K562 (cell line): ENCODE results near the gene FAM174C. TPM values are rescaled to one million over a fixed set of nuclear protein-coding genes. Genes with fewer than 3 reads are reported as not detected.

Experiments used
- ATAC-seq: fragments of 200-7000 bp; cut with Tn5 transposase; 3 replicates; pipeline ENCODE4 v1.9.1; 2020; ENCODE audit warnings: moderate library complexity
- BruUV-seq: library from RNA; stranded (reverse); fragments of 400-500 nt; replicated peaks from 2 replicates; lab custom pipeline; 2021; lab: Mats Ljungman, UMichigan
- CTCF ChIA-PET: fragments of 300-600 bp; formaldehyde crosslinking; extraction: SDS; loops from one replicate; lab custom pipeline; 2021; ENCODE audit warnings: low intra/inter-chr PET ratio; lab: Yijun Ruan, JAX
- POLR2A ChIA-PET: fragments of 300-600, 350-650 bp; sonication (Branson Sonifier 250); formaldehyde crosslinking; extraction: SDS; loops from one replicate; lab custom pipeline; 2021; ENCODE audit warnings: antibody characterized with exemption, inconsistent platforms; lab: Yijun Ruan, JAX
- DNase-seq, 4 experiments: peaks; one replicate each; pipeline versions ENCODE4 v3.0.0 to v3.0.0-alpha.2; 2011 to 2018; ENCODE audit warnings: low spot score in 3 of 4, mixed read lengths in 3 of 4; ENCODE audit errors: extremely low read depth in 1 of 4
- FAIRE-seq: peaks from 2 replicates; lab custom pipeline; 2011; peaks lifted over from hg19 to GRCh38; lab: Jason Lieb, UNC
- H2AFZ ChIP-seq: 2 replicates; pipeline ENCODE4 v1.6.0; 2011; ENCODE audit warnings: low read depth, low read length, control low read depth, inconsistent platforms
- H3K27ac ChIP-seq: fragments of 200-600 bp; 3 replicates; pipeline ENCODE4 v1.8.0; 2011; ENCODE audit warnings: low read depth, mild to moderate bottlenecking, control low read depth, inconsistent platforms, low read length, moderate library complexity, mixed read lengths; ENCODE audit errors: extremely low read depth
- H3K27me3 ChIP-seq, 2 experiments: fragments of 300-600 bp in 1 of 2; 2 replicates in 1 of 2; 3 replicates in 1 of 2; pipeline versions ENCODE4 v1.6.0 to v1.8.0; 2011; ENCODE audit warnings: inconsistent platforms in 2 of 2, low read length in 2 of 2, mild to moderate bottlenecking in 1 of 2, mixed read lengths in 1 of 2, moderate library complexity in 1 of 2; ENCODE audit not compliant: control insufficient read depth in 2 of 2, insufficient read depth in 2 of 2
- H3K36me3 ChIP-seq: fragments of 300-600 bp; 3 replicates; pipeline ENCODE4 v1.8.0; 2011; ENCODE audit warnings: mild to moderate bottlenecking, low read length, inconsistent platforms; ENCODE audit not compliant: control insufficient read depth, insufficient read depth
- H3K4me1 ChIP-seq, 2 experiments: fragments of 200-600 bp in 1 of 2; replicated peaks in 1 of 2; 2 replicates in 1 of 2; 3 replicates in 1 of 2; pipeline versions ENCODE4 v1.5.1 to v1.8.0; 2011; ENCODE audit warnings: inconsistent platforms in 2 of 2, low read length in 2 of 2, mild to moderate bottlenecking in 1 of 2, mixed read lengths in 1 of 2, moderate library complexity in 1 of 2; ENCODE audit not compliant: control insufficient read depth in 2 of 2, insufficient read depth in 2 of 2
- H3K4me2 ChIP-seq: 2 replicates; pipeline ENCODE4 v1.6.1; 2011; ENCODE audit warnings: low read length, control low read depth, inconsistent platforms, mixed read lengths; ENCODE audit not compliant: insufficient read depth
- H3K4me3 ChIP-seq: fragments of 200-600 bp; sonication (generic), shearing (Covaris generic); 2 replicates; pipeline ENCODE4 v1.5.1; 2016; ENCODE audit warnings: control low read depth, inconsistent platforms
- H3K79me2 ChIP-seq: fragments of 200-600 bp; 3 replicates; pipeline ENCODE4 v1.8.0; 2011; ENCODE audit warnings: low read length, inconsistent platforms; ENCODE audit not compliant: control insufficient read depth, insufficient read depth
- H3K9ac ChIP-seq, 2 experiments: 2 replicates each; pipeline versions ENCODE4 v1.6.0 to v1.6.1; 2011; ENCODE audit warnings: low read depth in 2 of 2, low read length in 2 of 2, control low read depth in 1 of 2, inconsistent platforms in 1 of 2, mild to moderate bottlenecking in 1 of 2, mixed read lengths in 1 of 2; ENCODE audit not compliant: insufficient read depth in 1 of 2
- H3K9me1 ChIP-seq: one replicate; pipeline ENCODE4 v1.6.0; 2011; ENCODE audit warnings: inconsistent platforms, mild to moderate bottlenecking, low read length, moderate library complexity; ENCODE audit not compliant: control insufficient read depth, insufficient read depth
- H3K9me3 ChIP-seq: replicated peaks from 2 replicates; pipeline ENCODE4 v1.5.1; 2011; ENCODE audit warnings: low read depth, low read length, inconsistent platforms; ENCODE audit not compliant: control insufficient read depth, insufficient read depth
- H4K20me1 ChIP-seq: replicated peaks from 2 replicates; pipeline ENCODE4 v1.6.1; 2011; ENCODE audit warnings: low read length, inconsistent platforms, mixed read lengths; ENCODE audit not compliant: control insufficient read depth, insufficient read depth
- CREB5 ChIP-seq: fragments of 250-450 bp; sonication (Bioruptor Pico); IDR thresholded peaks from 2 replicates; pipeline ENCODE4 v1.5.0; 2020; ENCODE audit warnings: mild to moderate bottlenecking
- MCM2 ChIP-seq: fragments of 450-650 bp; IDR thresholded peaks from 2 replicates; pipeline ENCODE4 v1.6.1; 2017; ENCODE audit warnings: low read depth, mild to moderate bottlenecking
- MYC ChIP-seq, 2 experiments: fragments of 250-450 bp in 1 of 2; sonication (Bioruptor Pico) in 1 of 2; IDR thresholded peaks; 2 replicates each; pipeline versions ENCODE4 v1.5.1 to v1.6.1; 2012 to 2021; ENCODE audit warnings: low read depth in 2 of 2, borderline replicate concordance in 1 of 2, improper control_type of control experiment in 1 of 2, low read length in 1 of 2, mild to moderate bottlenecking in 1 of 2, moderate library complexity in 1 of 2
- POLR2G ChIP-seq: fragments of 200-400 bp; formaldehyde crosslinking; IDR thresholded peaks from 2 replicates; pipeline ENCODE4 v1.6.1; 2017; ENCODE audit warnings: low read depth, mild to moderate bottlenecking, antibody characterized with exemption, low read length, moderate library complexity
- STAG1 ChIP-seq: sonication (generic); formaldehyde crosslinking; IDR thresholded peaks from 2 replicates; pipeline ENCODE4 v1.5.0; 2020; ENCODE audit warnings: missing genetic modification reagents, borderline replicate concordance
- ZNF740 ChIP-seq, 3 experiments: fragments of 200-800 bp in 1 of 3; sonication (Bioruptor generic) in 1 of 3; sonication (generic) in 1 of 3; formaldehyde crosslinking in 1 of 3; IDR thresholded peaks; 2 replicates each; pipeline versions ENCODE4 v1.6.1 to v1.8.0; 2016 to 2022; ENCODE audit warnings: mild to moderate bottlenecking in 2 of 3, missing compliant biosample characterization in 2 of 3, missing genetic modification characterization in 2 of 3, missing genetic modification reagents in 1 of 3
- WGBS: fragments of 100-300 bp; shearing (Covaris generic); methylation state at CpG from one replicate; pipeline ENCODE4 v1.1.6; 2016; ENCODE audit warnings: low coverage, mixed read lengths; ENCODE audit not compliant: insufficient coverage; ENCODE audit errors: missing lambda C conversion rate; 5-methylcytosine and 5-hydroxymethylcytosine counted together
- in situ Hi-C: fragments of 300-500 bp; cut with MboI; formaldehyde crosslinking; loops from 4 replicates; pipeline ENCODE4 v1.15.0; 2018; ENCODE audit warnings: inconsistent platforms, mixed read lengths
- intact Hi-C: fragments of 100-400 bp; cut with micrococcal nuclease; formaldehyde crosslinking; loops from 2 replicates; pipeline ENCODE4 v1.14.2; 2022
- polyA plus RNA-seq, 8 experiments: library from polyadenylated mRNA; depleted of rRNA in 4 of 8; stranded (reverse) in 5 of 8; unstranded in 3 of 8; fragments of >200 nt; fragmentation: Nextera tagmentation in 2 of 8; fragmentation: Illumina TruSeq in 1 of 8; extraction: Ambion mirVana in 2 of 8; extraction: Trizol in 1 of 8; gene quantifications; 2 replicates each; pipeline versions ENCODE4 v1.2.1 to v1.2.3, GENCODE V29; 2011 to 2014; ENCODE audit warnings: inconsistent platforms in 1 of 8, missing spikeins in 1 of 8
- total RNA-seq, 7 experiments: library from RNA; depleted of rRNA in 6 of 7; stranded (reverse); fragments of >200 nt in 6 of 7; fragmentation: Illumina TruSeq in 2 of 7; extraction: Trizol in 2 of 7; gene quantifications; 2 replicates each; pipeline versions ENCODE4 v1.2.1 to v1.2.3, GENCODE V29; 2011 to 2021; ENCODE audit warnings: low replicate concordance in 1 of 7

Gene FAM174C
- total and polyA plus RNA-seq, 9 of the 15 experiments (the other 6 are each of a cell fraction or from before 2014, with no cell fraction given): 0.66 to 89.6 (median 20.3) TPM

GRCh38 chr19:1316466-1316865 is 41.1 kb downstream of the FAM174C start:
- no peak overlapping the region for H3K9ac ChIP-seq
- no peaks in the 10 kb centered on the region for H3K36me3 ChIP-seq
- no peaks in the 10 kb centered on the region for H3K27me3 ChIP-seq

More at GRCh38 chr19:1316466-1316865, 41.1 kb downstream of the FAM174C start:
- intact Hi-C loops: loop anchor here (2.0 kb wide), 1 partner anchor 56 kb away; no protein-coding TSS in a partner anchor
- Histone ChIP-seq H2AFZ (no peak overlapping the region), H3K4me2 (0 out of 2 replicates have a peak overlapping the region, but pooled peaks have one; percentile 59), H3K4me1 (peaks cover 2 to 63% of the 10 kb centered on the region in 2 experiments; a peak in 4 of 5 replicates), H4K20me1 (peaks cover 3% of the 10 kb centered on the region; the same call in 1 of the 2 replicates), H3K27ac (no peak overlapping the region), H3K4me3 (no peak overlapping the region), H3K9me1 (no peaks in the 10 kb centered on the region), H3K79me2 (no peaks in the 10 kb centered on the region), H3K9me3 (no peaks in the 10 kb centered on the region)
- in situ Hi-C loops: no loop called here
- DNase-seq: no peak
- ChIA-PET CTCF (interaction anchor here (0.9 kb wide), 1 partner anchor 9 kb away, joined by 3 read pairs; no protein-coding TSS in a partner anchor), POLR2A (interaction anchor here (0.9 to 1.3 kb wide), 3 partner anchors 9 to 29 kb away, joined by 3 to 5 read pairs (median 4); no protein-coding TSS in a partner anchor)
- TF ChIP-seq STAG1 (CRISPR knock-in tag) (no peak), MCM2 (no peak), CREB5 (CRISPR knock-in tag) (no peak), ZNF740 (CRISPR knock-in tag; IDR thresholded peaks at IDR 0.05) (peak; percentile 53; the same call in 1 of the 2 replicates), ZNF740 (tag; IDR thresholded peaks at IDR 0.05) (peak in 1 of 2 experiments; percentile 29; a peak in 1 of 4 replicates), MYC (IDR thresholded peaks at IDR 0.05; ENCODE audit: low read depth, low read length) (no peak), MYC (CRISPR knock-in tag; IDR thresholded peaks at IDR 0.05; ENCODE audit: borderline replicate concordance, low read depth) (0 out of 2 replicates have a peak, but pooled peaks have one; percentile 2), POLR2G (0 out of 2 replicates have a peak, but pooled peaks have one; percentile 7)
- FAIRE-seq: no peak
- BruUV-seq: no TSS peak
- ATAC-seq: no peak
- WGBS: 52% methylated on average over 12 of the region's 13 CpGs
